PC-3 (cell line): ENCODE measurements around the gene CATSPERZ.

Source experiments
- CTCF ChIP-seq: fragments of 300-600 bp; sonication (generic); conservative IDR thresholded peaks from 2 replicates; pipeline ENCODE4 v1.5.1; 2017; ENCODE audit warnings: antibody characterized with exemption, low read depth, mild to moderate bottlenecking, low read length
- EZH2 ChIP-seq: fragments of 300-600 bp; sonication (generic); IDR thresholded peaks from one replicate; pipeline ENCODE4 v1.6.1; 2017; ENCODE audit warnings: antibody characterized with exemption, mild to moderate bottlenecking, low read length; ENCODE audit not compliant: unreplicated experiment
- EZH2phosphoT487 ChIP-seq: fragments of 300-600 bp; sonication (generic); IDR thresholded peaks from 2 replicates; pipeline ENCODE4 v1.6.1; 2018; ENCODE audit warnings: mild to moderate bottlenecking, antibody characterized with exemption, low read length, borderline replicate concordance

GRCh38 chr11:64338716-64339115, 38.6 kb downstream of the CATSPERZ start:
- TF ChIP-seq CTCF (no peak), EZH2 (no peak), EZH2phosphoT487 (no peak)
